KMS-11 (cell line): ENCODE data around the gene PI4K2B.
"Not testable (repeated sequence)": the region's sequence is repeated elsewhere in the genome, so short reads cannot be mapped to it uniquely, and the experiment has no call there.

Source experiments
- H2AFZ ChIP-seq: fragments of 200-600 bp; sonication (generic); 2 replicates; pipeline ENCODE4 v1.6.1; 2016; ENCODE audit warnings: antibody characterized with exemption, mixed run types, low read depth
- H3K27ac ChIP-seq: fragments of 200-600 bp; sonication (generic); 2 replicates; pipeline ENCODE4 v1.6.1; 2016; ENCODE audit warnings: mild to moderate bottlenecking, mixed run types
- H3K27me3 ChIP-seq: fragments of 200-600 bp; sonication (generic); 2 replicates; pipeline ENCODE4 v1.6.1; 2017; ENCODE audit warnings: mild to moderate bottlenecking, low read depth, mixed run types, moderate library complexity; ENCODE audit not compliant: insufficient read depth
- H3K36me3 ChIP-seq: fragments of 200-600 bp; sonication (generic); 2 replicates; pipeline ENCODE4 v1.6.1; 2017; ENCODE audit warnings: mild to moderate bottlenecking, mixed run types; ENCODE audit not compliant: insufficient read depth
- H3K4me1 ChIP-seq: fragments of 200-600 bp; sonication (generic); 2 replicates; pipeline ENCODE4 v1.6.1; 2016; ENCODE audit warnings: mild to moderate bottlenecking, low read depth, mixed run types; ENCODE audit not compliant: poor library complexity, severe bottlenecking
- H3K4me2 ChIP-seq: fragments of 200-600 bp; sonication (generic); 2 replicates; pipeline ENCODE4 v1.7.0; 2016; ENCODE audit warnings: mild to moderate bottlenecking, mixed run types
- H3K4me3 ChIP-seq: fragments of 200-600 bp; sonication (generic); IDR thresholded peaks from 2 replicates; pipeline ENCODE4 v1.6.1; 2017; ENCODE audit warnings: low read depth, low read length, mixed read lengths; ENCODE audit not compliant: insufficient read depth
- H3K79me2 ChIP-seq: fragments of 200-600 bp; sonication (generic); 2 replicates; pipeline ENCODE4 v1.6.1; 2016; ENCODE audit warnings: low read depth, mixed run types; ENCODE audit not compliant: insufficient read depth
- H3K9ac ChIP-seq: fragments of 200-600 bp; sonication (generic); 2 replicates; pipeline ENCODE4 v1.6.1; 2016; ENCODE audit warnings: mild to moderate bottlenecking, mixed run types
- H4K20me1 ChIP-seq: fragments of 200-600 bp; sonication (generic); 2 replicates; pipeline ENCODE4 v1.6.1; 2016; ENCODE audit warnings: mild to moderate bottlenecking, mixed run types; ENCODE audit not compliant: insufficient read depth
- CTCF ChIP-seq: fragments of 200-600 bp; sonication (generic); conservative IDR thresholded peaks from 2 replicates; pipeline ENCODE4 v1.6.1; 2017; ENCODE audit warnings: low read depth, mild to moderate bottlenecking, antibody characterized with exemption, low read length, moderate library complexity, mixed read lengths

Gene PI4K2B

GRCh38 chr4:25320773-25321172 lies 86.9 kb downstream of the PI4K2B start:
- H2AFZ ChIP-seq, result no peak overlapping the region

GRCh38 chr4:25321703-25322102 lies 87.9 kb downstream of the PI4K2B start:
- no peak overlapping the region for H3K9ac ChIP-seq
- no peaks in the 10 kb centered on the region for H3K4me1 ChIP-seq
- H3K27ac ChIP-seq, result no peak overlapping the region
- no peak overlapping the region for H2AFZ ChIP-seq
- H3K4me2 ChIP-seq, result no peak overlapping the region
- no peaks in the 10 kb centered on the region for H3K79me2 ChIP-seq
- no peaks in the 10 kb centered on the region for H3K36me3 ChIP-seq
- H4K20me1 ChIP-seq, result no peaks in the 10 kb centered on the region
- no peak for TF ChIP-seq CTCF
- no peak overlapping the region for H3K4me3 ChIP-seq
- H3K27me3 ChIP-seq, result no peaks in the 10 kb centered on the region

More at GRCh38 chr4:25320773-25321172, 86.9 kb downstream of the PI4K2B start:
- no peaks in the 10 kb centered on the region for H3K4me1 ChIP-seq
- no peak for TF ChIP-seq CTCF
- H3K9ac ChIP-seq, result no peak overlapping the region
- H4K20me1 ChIP-seq, result no peaks in the 10 kb centered on the region
- H3K4me2 ChIP-seq, result no peak overlapping the region
- H3K27me3 ChIP-seq, result no peaks in the 10 kb centered on the region
- H3K4me3 ChIP-seq, result no peak overlapping the region
- no peak overlapping the region for H3K27ac ChIP-seq
- H3K79me2 ChIP-seq, result no peaks in the 10 kb centered on the region
- no peaks in the 10 kb centered on the region for H3K36me3 ChIP-seq

- not testable (repeated sequence) for H2AFZ ChIP-seq, H3K36me3 ChIP-seq, H3K4me2 ChIP-seq, H4K20me1 ChIP-seq, H3K9ac ChIP-seq, H3K27ac ChIP-seq, H3K27me3 ChIP-seq, H3K79me2 ChIP-seq, H3K4me3 ChIP-seq
- peaks cover 15% of the 10 kb centered on the region for H3K4me1 ChIP-seq
These were observed 94.6 kb downstream of the PI4K2B start for GRCh38 chr4:25328463-25328862.
